Body of pancreas (tissue), 4 donors: Measurements from ENCODE around the gene SUPV3L1. TPM values are rescaled to one million over a fixed set of nuclear protein-coding genes. Genes with fewer than 3 reads are reported as not detected.

Experiments
- ATAC-seq: fragments of 150-250 bp; one replicate; pipeline ENCODE4 v1.9.1; 2016
- DNase-seq, 4 donors: peaks; one replicate each; pipeline ENCODE4 v3.0.0-alpha.2; 2019
- H3K27ac ChIP-seq, 4 donors: fragments of 200-600 bp; sonication (generic); 1 replicate in 3 of 4; 2 replicates in 1 of 4; pipeline versions ENCODE4 v1.5.1 to v1.6.1; 2016 to 2019; ENCODE audit warnings: mild to moderate bottlenecking in 1 of 4, mixed read lengths in 1 of 4, moderate library complexity in 1 of 4
- H3K27me3 ChIP-seq, 2 donors: fragments of 200-600 bp; sonication (generic); one replicate each; pipeline ENCODE4 v1.6.0; 2016; ENCODE audit warnings: mild to moderate bottlenecking in 1 of 2
- H3K36me3 ChIP-seq, 2 donors: fragments of 200-600 bp; sonication (generic); replicated peaks in 1 of 2; 2 replicates each; pipeline ENCODE4 v1.5.1; 2016; ENCODE audit warnings: low read depth in 2 of 2; ENCODE audit not compliant: insufficient read depth in 1 of 2
- H3K4me1 ChIP-seq: fragments of 200-600 bp; sonication (generic); one replicate; pipeline ENCODE4 v1.6.0; 2016
- H3K4me3 ChIP-seq, 2 donors: fragments of 200-600 bp; sonication (generic); 1 replicate in 1 of 2; 2 replicates in 1 of 2; pipeline ENCODE4 v1.5.1; 2016 to 2019
- H3K9me3 ChIP-seq, 3 donors: fragments of 200-600 bp; sonication (generic); 1 replicate in 2 of 3; 2 replicates in 1 of 3; pipeline ENCODE4 v1.5.1; 2016
- POLR2A ChIP-seq, 3 donors: fragments of 450-650 bp; IDR thresholded peaks; one replicate each; pipeline ENCODE4 v1.6.1; 2016; ENCODE audit warnings: antibody characterized with exemption in 3 of 3, mild to moderate bottlenecking in 2 of 3
- WGBS, 2 donors: methylation state at CpG; one replicate each; pipeline ENCODE4 v1.1.5; 2017; 5-methylcytosine and 5-hydroxymethylcytosine counted together
- intact Hi-C: fragments of 100-400 bp; cut with DNase I; formaldehyde crosslinking; loops from one replicate; pipeline ENCODE4 v1.15.1; 2023
- total RNA-seq, 2 donors: library from RNA; depleted of rRNA; stranded (reverse); fragments of >200 nt; gene quantifications; one replicate each; pipeline ENCODE4 v1.1.0, GENCODE V29; 2016
- TF ChIP-seq, protein P1 (sequence below), 7 experiments: fragments of 450-650 bp in 4 of 7; fragments of 200-600 bp in 3 of 7; sonication (generic) in 3 of 7; IDR thresholded peaks; one replicate each; pipeline ENCODE4 v1.5.1; 2016 to 2019; ENCODE audit warnings: antibody characterized with exemption in 7 of 7

Gene SUPV3L1
- total RNA-seq, 2 donors from 2014 or later: 10.9 to 25.1 TPM

- no peak overlapping the region for H3K27ac ChIP-seq
Measured at GRCh38 chr10:69182005-69182404, 2.0 kb downstream of the SUPV3L1 start.

GRCh38 chr10:69186524-69186923, 6.5 kb downstream of the SUPV3L1 start:
- DNase-seq: no peak
- no peak for ATAC-seq
- no peak overlapping the region for H3K27ac ChIP-seq
- peaks cover 11 to 24% of the 10 kb centered on the region in 2 donors for H3K36me3 ChIP-seq
- peaks cover 7% of the 10 kb centered on the region for H3K4me1 ChIP-seq
- H3K4me3 ChIP-seq: no peak overlapping the region
- H3K27me3 ChIP-seq: no peaks in the 10 kb centered on the region
- H3K9me3 ChIP-seq: no peaks in the 10 kb centered on the region
- intact Hi-C loops: no loop called here
- no peak for TF ChIP-seq POLR2A (IDR thresholded peaks at IDR 0.05)
- TF ChIP-seq, protein P1, sequence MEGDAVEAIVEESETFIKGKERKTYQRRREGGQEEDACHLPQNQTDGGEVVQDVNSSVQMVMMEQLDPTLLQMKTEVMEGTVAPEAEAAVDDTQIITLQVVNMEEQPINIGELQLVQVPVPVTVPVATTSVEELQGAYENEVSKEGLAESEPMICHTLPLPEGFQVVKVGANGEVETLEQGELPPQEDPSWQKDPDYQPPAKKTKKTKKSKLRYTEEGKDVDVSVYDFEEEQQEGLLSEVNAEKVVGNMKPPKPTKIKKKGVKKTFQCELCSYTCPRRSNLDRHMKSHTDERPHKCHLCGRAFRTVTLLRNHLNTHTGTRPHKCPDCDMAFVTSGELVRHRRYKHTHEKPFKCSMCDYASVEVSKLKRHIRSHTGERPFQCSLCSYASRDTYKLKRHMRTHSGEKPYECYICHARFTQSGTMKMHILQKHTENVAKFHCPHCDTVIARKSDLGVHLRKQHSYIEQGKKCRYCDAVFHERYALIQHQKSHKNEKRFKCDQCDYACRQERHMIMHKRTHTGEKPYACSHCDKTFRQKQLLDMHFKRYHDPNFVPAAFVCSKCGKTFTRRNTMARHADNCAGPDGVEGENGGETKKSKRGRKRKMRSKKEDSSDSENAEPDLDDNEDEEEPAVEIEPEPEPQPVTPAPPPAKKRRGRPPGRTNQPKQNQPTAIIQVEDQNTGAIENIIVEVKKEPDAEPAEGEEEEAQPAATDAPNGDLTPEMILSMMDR (IDR thresholded peaks at IDR 0.05): no peak
- WGBS, 2 donors: 84 to 89% methylated on average over 1 of the region's 1 CpG

More at GRCh38 chr10:69182005-69182404, 2.0 kb downstream of the SUPV3L1 start:
- intact Hi-C loops: no loop called here
- WGBS, 2 donors: 53 to 59% methylated on average over 4 of the region's 4 CpGs
- no peaks in the 10 kb centered on the region for H3K9me3 ChIP-seq
- TF ChIP-seq POLR2A (IDR thresholded peaks at IDR 0.05): no peak
- TF ChIP-seq, protein P1 (IDR thresholded peaks at IDR 0.05): no peak
- no peaks in the 10 kb centered on the region for H3K27me3 ChIP-seq
- no peak overlapping the region for H3K4me3 ChIP-seq
- no peak for ATAC-seq
- peaks cover 0 to 7% of the 10 kb centered on the region in 2 donors for H3K36me3 ChIP-seq
- DNase-seq: no peak
- peaks cover 23% of the 10 kb centered on the region for H3K4me1 ChIP-seq

GRCh38 chr10:69201045-69201444, 21.0 kb downstream of the SUPV3L1 start:
- no peaks in the 10 kb centered on the region for H3K9me3 ChIP-seq
- TF ChIP-seq, protein P1 (IDR thresholded peaks at IDR 0.05): no peak
- TF ChIP-seq POLR2A (IDR thresholded peaks at IDR 0.05): no peak
- peaks cover 0 to 34% of the 10 kb centered on the region in 2 donors for H3K36me3 ChIP-seq
- intact Hi-C loops: no loop called here
- no peak overlapping the region for H3K4me3 ChIP-seq
- WGBS, 2 donors: 77 to 83% methylated on average over 2 of the region's 2 CpGs
- ATAC-seq (no peak), DNase-seq (no peak)
- no peaks in the 10 kb centered on the region for H3K27me3 ChIP-seq
- H3K4me1 ChIP-seq: no peaks in the 10 kb centered on the region
- H3K27ac ChIP-seq: no peak overlapping the region

DNA sequence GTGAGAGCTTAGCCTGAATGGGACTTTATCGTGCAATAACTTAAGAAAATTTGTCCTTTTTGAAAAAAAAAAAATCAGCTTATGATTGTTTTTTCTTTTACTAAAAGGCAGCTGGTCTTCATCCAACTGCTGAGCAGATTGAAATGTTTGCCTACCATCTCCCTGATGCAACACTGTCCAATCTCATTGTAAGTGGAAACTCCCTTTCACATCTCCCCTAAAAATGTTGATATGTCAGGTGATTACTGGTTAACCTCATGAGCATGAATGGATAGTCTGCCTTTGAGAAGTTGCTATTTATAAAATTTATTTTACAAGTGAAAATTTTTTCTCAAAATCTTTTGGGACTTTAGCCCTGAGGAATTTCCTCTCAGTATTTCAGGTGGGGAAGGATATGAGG, 22.3 kb downstream of the SUPV3L1 start:
- H3K27ac ChIP-seq: no peak overlapping the region

DNA sequence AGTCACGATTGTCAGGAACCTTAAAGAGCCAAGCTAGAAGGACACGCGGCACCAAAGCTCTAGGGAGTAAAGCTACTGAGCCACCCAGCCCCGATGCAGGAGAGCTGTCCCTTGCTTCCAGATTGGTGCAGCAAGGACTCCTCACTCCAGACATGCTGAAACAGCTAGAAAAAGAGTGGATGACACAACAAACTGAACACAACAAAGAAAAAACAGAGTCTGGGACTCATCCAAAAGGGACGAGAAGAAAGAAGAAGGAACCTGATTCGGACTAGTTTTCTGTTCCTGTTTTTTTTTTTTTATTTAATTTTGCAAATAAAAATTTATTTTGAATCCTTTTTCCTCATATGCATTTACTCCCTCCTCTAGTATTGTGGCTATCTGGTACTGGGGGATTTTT, 28.7 kb downstream of the SUPV3L1 start:
- Histone ChIP-seq H3K27ac (no peak overlapping the region), H3K9me3 (no peaks in the 10 kb centered on the region), H3K27me3 (no peaks in the 10 kb centered on the region), H3K36me3 (peaks cover 9 to 26% of the 10 kb centered on the region in 2 donors), H3K4me3 (no peak overlapping the region), H3K4me1 (no peaks in the 10 kb centered on the region)
- no peak for DNase-seq
- no peak for TF ChIP-seq POLR2A (IDR thresholded peaks at IDR 0.05)
- TF ChIP-seq, protein P1 (IDR thresholded peaks at IDR 0.05): no peak
- ATAC-seq: no peak
- WGBS, 2 donors: 80 to 92% methylated on average over 6 of the region's 6 CpGs
- intact Hi-C loops: no loop called here

More for the DNA sequence above, 22.3 kb downstream of the SUPV3L1 start:
- DNase-seq: no peak
- WGBS, 2 donors: 86 to 90% methylated on average over 1 of the region's 1 CpG
- Histone ChIP-seq H3K27me3 (no peaks in the 10 kb centered on the region), H3K9me3 (no peaks in the 10 kb centered on the region), H3K4me1 (no peaks in the 10 kb centered on the region), H3K36me3 (peaks cover 0 to 32% of the 10 kb centered on the region in 2 donors), H3K4me3 (no peak overlapping the region)
- intact Hi-C loops: no loop called here
- no peak for ATAC-seq
- no peak for TF ChIP-seq POLR2A (IDR thresholded peaks at IDR 0.05)
- TF ChIP-seq, protein P1 (IDR thresholded peaks at IDR 0.05): no peak
